ENCODE results near the gene ANKDD1A. TPM values are rescaled to one million over a fixed set of nuclear protein-coding genes. Genes with fewer than 3 reads are reported as not detected.

The ANKDD1A gene
- polyA plus RNA-seq, 5 donors = 8.5 to 12.8 (median 11.5) TPM

DNA sequence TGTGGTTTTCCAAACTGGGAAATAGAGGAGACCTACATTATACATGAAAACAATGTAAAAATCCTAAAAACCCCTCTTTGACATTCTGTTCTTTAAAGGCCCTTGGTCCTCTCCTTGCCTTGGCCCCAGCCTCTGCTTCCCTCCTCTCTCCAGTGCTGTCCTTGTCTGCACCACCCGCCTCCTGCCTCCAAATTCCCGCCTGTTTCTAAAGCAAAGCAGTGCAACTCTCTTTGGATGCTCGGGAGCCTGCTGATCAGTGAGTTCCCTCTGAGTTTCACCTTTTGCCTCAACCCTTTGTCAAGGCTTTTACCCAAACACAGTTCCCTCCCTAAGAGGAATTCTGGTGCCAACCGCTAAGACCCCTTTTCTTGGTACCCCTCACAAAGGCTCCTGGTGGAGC, 8.0 kb downstream of the ANKDD1A start:
- no peak for DNase-seq

DNA sequence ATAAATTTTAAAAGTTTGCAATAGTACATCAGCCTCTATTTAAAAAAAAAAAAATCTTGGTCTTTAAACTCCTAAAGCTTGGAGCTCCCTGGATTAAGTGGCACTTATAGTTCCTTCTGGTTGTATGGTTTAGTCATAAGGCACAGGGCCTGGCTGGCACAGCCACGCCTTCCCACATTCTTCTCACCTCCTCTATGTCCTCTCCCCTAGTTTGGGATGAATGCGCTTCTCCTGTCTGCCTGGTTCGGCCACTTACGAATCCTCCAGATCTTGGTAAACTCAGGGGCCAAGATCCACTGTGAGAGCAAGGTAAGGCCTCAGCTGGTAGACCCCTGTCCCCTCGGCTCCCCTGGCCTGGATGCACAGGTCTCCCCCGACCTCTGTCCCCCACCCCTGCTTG, 10.0 kb downstream of the ANKDD1A start:
- DNase-seq = no peak

DNA sequence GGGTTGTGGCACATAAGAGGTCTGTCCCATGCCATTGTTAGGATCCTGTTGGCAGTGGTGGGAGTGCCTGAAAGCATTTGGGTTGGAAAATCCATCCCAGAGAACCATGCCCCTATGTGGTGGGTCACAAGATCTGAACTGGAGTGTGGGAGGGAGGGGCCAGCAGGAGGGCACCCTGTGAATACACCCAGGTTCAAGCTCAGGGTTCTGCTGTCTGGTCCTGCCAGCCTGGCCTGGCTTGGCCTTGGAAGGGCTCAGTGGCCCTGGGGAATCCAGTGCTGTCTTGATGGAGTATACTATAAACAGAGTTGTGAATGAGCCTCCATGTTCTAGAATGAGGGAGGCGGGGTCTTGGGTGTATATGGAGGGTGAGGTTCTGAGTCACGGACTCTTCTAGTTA, 11.8 kb downstream of the ANKDD1A start:
- DNase-seq = no peak

DNA sequence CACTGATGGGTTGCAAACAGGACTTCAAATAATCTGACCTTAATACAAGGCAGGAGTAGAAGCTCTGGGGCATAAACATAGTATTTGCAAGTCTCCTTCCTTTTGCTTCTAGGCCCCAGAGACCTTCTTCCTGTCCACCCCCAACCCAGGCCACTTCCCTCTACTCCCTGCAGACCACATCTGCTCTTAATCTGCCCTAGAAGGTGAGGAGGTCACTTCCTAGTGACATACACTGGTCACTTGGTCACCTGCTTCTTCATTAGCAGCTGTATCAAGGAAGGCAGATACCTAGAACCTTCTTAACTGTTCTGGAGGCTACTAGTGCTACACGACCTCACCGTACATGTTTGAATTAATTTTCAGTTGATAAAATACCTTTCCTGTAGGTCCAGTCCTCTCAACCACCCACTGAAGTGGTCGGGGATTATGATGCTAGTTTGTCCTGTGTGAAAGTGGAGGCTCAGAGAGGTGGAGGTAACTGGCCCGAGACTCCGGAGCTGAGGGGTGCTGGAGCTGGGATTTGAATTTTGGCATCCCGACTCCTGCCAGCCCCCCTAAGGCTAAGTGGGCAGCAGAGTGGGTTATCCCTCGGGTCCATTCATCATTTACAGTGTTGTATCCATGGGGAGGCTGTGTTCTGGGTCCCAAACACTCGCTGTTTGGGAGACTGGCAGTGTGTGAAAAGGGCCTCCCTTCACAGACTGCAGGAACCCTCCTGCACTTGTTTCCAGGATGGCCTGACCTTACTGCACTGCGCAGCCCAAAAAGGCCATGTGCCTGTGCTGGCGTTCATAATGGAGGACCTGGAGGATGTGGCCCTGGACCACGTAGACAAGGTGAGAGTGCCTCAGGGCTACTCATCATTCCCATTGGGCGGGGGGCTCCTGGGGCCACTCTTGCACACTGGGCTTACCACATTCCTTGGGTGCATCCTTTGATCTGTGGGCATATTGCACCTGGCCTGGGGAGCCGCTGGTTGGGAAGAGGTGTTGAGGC, 13.9 kb downstream of the ANKDD1A start:
- no peak for DNase-seq

DNA sequence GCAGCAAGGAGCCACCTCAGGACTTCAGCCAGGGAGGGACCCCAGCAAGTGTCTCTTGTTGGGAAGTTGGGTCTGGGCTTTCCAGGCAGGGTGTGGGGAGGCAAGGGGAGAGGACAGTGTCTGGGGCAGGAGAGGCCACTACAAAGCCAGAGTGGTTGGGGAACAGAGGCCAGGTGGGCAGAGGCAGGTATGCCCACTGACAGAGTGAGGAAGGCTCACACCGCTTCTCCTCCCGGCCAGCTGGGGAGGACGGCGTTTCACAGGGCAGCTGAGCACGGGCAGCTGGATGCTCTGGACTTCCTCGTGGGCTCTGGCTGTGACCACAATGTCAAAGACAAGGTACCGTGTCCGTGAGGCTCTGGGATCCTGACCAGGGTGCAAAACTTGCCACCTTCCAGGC, 15.0 kb downstream of the ANKDD1A start:
- no peak for DNase-seq

DNA sequence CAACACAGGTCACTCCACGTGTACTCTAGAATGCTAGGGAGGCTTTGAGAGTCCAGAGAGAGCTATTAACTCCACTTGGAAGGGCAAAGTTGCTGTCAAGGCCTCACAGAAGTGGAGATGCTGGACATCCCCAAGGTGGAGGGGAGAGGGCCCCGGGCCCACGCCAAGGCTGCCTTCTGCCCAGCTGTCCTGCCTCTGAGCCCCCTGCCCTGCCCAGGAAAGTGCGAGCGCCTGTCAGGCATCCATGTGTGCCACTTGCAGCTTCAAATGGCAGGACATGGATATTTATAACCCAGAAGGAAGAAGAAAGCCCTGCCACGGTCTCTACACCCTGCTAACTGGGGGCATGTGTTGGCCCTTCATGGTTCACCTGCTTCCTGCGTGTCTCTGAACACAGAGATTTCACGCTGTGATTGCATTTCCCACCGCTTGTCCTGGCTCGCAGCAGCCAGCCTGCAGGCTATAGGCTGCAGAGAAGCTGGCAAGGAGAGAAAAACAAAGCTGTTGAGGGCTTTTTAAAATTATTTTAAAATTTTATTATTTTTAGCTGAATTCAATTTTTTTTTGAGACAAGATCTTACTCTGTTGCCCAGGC, 17.0 kb downstream of the ANKDD1A start:
- no peak for DNase-seq

DNA sequence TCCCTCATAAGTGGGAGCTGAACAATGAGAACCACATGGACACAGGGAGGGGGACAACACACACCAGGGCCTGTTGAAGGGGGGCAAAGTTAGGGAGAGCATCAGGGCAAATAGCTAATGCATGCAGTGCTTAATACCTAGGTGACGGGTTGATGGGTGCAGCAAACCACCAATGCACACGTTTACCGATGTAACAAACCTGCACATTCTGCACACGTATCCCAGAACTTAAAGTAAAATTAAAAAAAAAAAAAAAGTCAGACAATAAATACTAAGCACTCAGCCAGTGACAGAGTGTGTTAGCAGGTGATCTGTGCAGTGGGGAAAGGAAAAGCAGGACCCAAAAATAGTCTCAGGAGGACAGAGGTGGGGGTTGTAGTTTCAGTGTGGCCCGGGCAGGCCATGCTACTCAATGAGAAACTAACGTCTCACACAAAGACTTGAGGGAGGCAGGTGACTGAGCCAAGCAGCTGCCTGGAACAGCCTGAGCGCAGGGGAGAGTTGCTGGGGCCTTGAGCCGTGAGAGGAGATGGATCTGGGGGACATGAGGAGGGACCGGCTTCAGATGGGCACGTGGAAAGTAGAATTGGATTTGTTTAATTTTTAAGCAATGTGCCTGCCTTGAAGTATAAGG, 18.4 kb downstream of the ANKDD1A start:
- DNase-seq = no peak

DNA sequence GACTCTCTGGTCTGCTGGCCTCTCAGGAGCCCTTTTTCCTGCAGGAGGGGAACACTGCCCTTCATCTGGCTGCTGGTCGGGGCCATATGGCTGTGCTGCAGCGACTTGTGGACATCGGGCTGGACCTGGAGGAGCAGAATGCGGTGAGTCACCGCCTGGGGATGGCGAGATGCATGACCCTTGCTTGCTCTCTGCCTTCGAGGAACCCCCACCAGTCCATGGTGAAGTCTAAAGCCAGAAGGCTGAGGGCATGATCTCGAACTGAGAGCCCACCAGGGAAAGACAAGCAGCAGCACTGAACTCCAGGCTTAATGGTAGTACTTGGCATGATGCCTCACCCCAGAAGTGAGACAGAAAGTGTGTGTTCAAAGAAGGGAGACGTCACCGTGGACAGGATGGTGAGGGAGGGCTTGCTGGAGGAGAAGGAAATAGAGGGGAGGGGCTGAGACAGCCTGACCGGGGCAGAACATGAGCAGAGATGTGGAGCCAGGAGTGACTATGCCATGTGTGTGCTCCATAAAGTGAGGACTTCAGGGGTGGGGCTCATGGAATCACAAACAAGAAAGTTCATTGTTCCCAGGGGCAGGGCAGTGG, 19.2 kb downstream of the ANKDD1A start:
- no peak for DNase-seq

DNA sequence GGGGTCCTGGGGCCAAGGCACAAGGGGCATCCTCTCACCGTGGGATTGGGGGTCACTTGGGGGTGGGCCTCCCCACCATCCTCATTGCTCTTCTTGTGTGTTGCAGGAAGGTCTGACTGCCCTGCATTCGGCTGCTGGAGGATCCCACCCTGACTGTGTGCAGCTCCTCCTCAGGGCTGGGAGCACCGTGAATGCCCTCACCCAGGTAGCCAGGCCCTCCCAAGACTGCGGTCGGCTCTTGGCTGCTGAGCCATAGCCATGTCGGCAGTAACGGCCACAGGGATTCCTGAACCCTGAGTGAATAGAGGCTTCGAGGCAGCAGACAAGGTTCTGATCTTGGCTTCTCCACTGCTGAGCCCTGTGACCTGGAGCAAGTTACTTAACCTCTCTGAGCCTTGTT, 19.7 kb downstream of the ANKDD1A start:
- no peak for DNase-seq

DNA sequence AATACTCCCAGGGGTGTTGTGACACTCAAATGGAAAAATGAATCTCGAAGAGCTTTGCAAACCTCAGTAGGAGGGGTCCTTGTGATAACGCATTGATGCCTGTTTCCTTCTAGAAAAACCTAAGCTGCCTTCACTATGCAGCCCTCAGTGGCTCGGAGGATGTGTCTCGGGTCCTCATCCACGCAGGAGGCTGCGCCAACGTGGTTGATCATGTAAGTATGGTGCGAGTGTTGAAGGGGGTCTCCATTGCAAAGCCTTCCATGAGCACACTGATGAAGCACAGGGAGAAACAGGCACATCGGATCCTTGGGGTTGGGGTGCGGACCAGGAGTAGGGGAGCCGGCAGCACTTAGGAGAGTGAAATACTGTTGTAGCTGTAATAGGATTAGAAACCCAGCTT, 22.3 kb downstream of the ANKDD1A start:
- no peak for DNase-seq

DNA sequence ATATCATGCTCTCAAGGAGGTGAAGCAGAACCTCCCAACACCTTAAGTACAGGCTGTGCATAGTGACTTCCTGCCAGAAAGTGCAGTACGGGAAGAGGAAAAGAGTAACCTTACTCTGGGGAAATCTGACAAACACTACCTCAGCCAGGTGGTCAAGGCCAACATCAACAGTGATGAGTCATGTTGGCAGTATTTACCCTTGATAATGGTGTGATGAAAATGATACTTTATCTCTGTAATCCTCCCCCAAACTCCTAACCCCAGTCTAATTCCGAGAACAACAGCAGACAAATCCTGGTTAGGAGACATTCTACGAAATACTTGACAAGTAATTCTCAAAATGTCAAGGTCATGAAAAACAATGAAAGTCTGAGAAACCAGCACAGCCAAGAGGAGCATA, 26.5 kb downstream of the ANKDD1A start:
- no peak for DNase-seq

DNA sequence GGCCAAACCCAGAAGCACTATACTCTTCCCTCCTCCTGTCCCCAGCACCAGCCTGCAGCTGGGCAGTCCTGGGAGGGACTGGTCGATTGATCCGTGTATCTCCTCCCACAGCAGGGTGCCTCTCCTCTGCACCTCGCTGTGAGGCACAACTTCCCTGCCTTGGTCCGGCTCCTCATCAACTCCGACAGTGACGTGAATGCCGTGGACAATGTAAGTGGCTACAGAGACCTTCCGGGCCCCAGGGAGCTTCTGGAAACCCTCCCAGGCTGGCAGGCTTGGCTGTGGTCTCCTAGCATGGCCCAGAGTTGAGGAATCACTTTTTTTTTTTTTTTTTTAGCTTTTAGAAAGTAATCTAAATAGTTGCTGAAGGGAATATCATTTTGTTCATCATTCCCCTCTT, 30.7 kb downstream of the ANKDD1A start:
- no peak for DNase-seq

DNA sequence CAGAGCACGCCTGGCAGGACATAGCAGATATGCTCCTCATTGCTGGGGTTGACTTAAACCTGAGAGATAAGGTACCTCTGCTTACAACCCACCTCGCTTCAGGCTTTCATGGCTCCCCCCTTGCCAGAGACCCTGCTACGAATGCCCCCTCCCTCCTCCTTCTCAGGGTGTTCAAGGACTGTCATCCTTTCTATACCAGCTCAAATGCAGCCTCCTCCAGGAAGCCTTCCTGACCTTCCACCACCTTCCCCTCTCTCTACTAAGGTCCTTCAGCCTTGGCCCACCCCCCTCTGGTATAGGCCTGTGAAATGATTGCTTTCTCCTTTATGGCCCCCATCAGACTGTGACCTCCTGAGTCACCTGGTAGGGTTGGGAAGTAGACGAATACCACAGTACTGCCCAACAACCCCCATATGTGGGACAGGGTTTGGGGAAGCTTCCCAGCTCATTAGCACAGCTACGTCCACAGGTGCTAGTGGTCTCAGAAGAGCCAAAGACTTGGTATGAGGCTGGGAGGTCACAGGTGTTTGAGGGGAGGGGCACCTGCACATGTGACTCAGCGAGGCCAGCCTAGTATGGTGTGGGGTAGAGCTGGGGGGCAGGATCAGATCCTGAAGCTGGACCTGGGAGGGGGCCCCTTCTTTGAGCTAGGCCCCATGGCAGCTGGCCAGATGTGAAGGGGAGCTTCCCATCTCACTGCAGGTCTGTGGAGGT, 32.0 kb downstream of the ANKDD1A start:
- DNase-seq = no peak

DNA sequence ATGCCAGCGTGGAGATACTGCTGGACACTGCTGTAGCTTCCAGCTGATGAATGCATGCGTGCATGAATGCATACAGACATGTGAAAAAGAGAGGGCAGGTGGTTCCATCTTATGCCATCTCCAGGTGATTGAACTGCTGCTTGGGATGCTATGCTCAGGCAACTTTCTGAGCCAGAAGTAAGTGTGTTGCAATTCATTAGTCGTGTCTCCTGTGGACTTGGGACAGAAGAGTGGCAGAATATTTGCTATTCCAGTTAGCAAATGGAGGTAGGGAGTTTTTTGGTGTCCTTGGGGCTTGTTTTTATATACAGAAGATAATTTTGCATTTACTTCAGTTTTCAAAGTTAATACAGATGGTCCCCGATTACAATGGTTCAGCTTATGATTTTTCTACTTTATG, 33.3 kb downstream of the ANKDD1A start:
- DNase-seq = no peak

DNA sequence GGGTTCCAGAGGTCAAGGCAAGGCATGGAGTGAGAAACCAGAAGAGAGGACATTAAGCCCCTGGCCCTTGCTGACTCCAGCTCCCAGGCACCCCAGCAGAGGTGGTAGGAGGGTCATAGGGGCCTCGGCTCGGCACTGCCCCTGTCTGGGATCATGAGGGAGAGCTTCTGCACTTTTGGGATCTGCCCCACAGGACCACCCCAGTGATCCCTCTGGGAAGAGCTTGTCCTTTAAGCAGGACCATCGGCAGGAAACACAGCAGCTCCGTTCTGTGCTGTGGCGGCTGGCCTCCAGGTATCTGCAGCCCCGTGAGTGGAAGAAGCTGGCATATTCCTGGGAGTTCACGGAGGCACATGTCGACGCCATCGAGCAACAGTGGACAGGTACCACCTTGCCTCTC, 35.5 kb downstream of the ANKDD1A start:
- no peak for DNase-seq

DNA sequence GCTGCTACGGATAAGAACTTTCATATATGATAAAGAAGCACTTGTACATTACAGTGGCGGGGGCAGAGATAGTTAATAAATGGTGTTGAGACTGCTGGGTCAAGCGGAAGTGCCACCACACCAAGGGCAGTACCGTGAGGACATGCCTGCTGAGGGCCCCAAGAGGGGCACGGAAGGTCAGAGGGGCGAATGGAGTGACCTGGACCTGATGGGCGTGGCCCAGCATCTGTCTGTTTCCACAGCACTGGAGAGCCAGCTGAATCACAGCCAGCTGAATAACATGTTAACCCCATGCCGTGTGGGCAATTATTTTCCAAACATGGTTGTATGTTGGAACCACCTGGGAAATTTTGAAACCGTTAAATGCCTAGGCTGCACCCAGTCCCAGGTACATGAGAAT, 37.2 kb downstream of the ANKDD1A start:
- DNase-seq = no peak

DNA sequence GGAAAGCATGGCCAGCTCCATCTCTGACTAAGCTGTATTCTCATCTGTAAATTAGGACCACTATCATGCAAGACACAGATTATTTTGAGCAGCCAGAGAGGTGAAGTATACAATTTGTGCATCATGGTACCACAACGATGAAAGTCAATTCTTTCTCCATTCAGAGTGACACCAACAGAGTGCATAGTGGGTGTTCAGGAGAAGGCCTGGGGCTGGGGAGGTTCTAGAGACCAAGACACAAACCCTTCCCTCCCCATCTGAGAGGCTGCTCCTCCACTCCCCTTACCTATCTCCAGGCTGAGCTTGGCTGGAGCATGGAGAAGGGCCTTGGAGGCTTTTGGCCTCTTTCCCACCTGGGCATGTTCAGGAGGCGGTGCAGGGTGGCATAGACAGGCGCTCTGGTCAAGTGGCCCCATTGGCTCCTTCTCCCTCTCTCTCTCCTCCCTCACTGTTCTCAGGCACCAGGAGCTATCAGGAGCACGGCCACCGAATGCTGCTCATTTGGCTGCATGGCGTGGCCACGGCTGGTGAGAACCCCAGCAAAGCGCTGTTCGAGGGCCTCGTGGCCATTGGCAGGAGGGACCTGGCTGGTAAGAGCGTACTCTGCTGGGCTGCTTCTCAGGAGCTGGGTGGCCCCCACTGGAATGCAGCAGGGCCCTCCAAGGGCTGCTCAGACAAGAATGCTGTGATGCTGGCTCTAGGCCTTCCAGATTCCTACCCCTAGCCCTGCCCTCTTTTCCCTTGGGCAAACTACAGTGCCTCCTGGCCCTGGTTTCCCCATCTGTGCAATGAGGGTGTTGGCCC, 37.9 kb downstream of the ANKDD1A start:
- DNase-seq = no peak

DNA sequence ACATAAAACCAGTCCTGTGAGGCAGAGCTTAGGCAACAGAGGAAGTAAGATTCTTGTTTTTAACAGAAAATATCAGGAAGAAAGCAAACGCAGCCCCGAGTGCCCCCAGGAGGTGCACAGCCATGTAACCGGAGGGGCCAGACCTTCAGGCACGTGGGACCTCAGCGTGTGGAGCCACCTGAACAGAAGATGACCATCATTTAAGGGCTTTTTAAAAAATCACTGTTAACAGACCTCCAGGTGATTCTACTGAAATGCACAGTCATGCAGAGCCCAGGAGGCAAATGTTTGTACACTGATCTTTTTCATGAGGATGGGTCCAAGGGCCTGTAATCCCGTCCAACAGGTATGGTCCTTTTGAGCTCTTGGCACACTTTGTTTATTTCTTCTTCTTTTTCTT, 39.2 kb downstream of the ANKDD1A start:
- no peak for DNase-seq

DNA sequence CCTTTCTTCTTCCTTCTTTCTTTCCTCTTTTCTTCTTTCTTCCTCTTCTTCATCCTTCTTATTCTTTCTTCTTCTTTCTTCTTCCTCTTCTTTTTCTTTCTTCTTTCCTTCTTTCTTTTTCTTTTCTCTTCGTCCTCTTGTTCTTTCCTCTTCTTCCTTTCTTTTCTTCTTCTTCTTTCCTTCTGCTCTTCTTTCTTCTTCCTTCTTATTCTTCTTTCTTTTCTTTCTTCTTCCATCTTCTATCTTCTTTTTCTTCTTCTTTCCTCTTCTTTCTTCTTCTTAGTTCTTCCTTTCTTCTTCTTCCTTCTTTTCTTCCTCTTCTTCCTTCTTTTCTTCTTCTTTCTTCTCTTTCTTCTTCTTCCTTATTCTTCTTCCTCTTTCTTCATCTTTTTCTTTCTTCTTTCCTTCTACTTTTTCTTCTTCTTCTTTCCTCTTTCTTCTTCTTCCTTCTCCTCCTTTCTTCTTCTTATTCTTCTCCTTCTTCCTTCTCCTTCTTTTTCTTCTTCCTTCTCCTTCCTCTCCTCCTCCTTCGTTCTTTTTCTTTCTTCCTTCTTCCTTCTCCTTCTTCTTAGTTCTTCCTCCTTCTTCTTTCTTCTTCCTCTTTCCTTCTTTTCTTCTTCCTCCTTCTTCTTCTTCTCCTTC, 40.2 kb downstream of the ANKDD1A start:
- DNase-seq = no peak

DNA sequence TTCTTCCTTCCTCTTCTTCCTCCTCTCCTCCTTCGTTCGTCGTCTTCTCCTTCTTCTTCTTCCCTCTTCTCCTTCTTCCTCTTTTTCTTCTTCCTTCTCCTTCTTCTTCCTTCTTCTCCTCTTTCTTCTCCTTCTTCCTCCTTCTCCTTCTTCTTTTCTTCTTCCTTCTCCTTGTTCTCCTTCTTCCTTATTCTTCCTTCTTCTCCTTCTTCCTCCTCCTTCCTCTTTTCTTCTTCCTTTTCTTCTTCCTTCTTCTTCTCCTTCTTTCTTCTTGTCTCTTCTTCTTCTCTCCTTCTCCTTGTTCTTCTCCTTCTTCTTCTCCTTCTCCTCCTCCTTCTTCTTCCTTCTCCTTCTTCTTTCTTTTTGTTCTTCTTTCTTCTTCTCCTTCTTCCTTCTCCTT, 42.7 kb downstream of the ANKDD1A start:
- no peak for DNase-seq

Data from right lung (tissue), 5 donors.